HTERT RPE-1 (cell line): ENCODE data around the gene INSM1.

Source experiments
- in situ Hi-C: fragments of 300-500 bp; cut with MboI; formaldehyde crosslinking; loops from 4 replicates; pipeline ENCODE4 v1.14.3; 2020; ENCODE audit warnings: low sequenced_read_pairs

INSM1 gene

GRCh38 chr20:20360464-20360863 lies 7.4 kb upstream of the INSM1 start:
- in situ Hi-C loops = no loop called here

GRCh38 chr20:20362774-20363433 lies 5.0 kb upstream of the INSM1 start:
- in situ Hi-C loops = no loop called here

GRCh38 chr20:20363434-20363798 lies 4.5 kb upstream of the INSM1 start:
- in situ Hi-C loops = no loop called here

GRCh38 chr20:20363799-20364592 lies 3.9 kb upstream of the INSM1 start:
- in situ Hi-C loops = no loop called here

GRCh38 chr20:20364593-20365479 lies 3.1 kb upstream of the INSM1 start:
- in situ Hi-C loops = no loop called here

- in situ Hi-C loops = no loop called here
Observed at GRCh38 chr20:20365480-20366161, 2.3 kb upstream of the INSM1 start.

- in situ Hi-C loops = no loop called here
Observed at GRCh38 chr20:20366551-20366875, 1.4 kb upstream of the INSM1 start.

GRCh38 chr20:20366876-20367574 lies 879 bp upstream of the INSM1 start:
- in situ Hi-C loops = no loop called here

- in situ Hi-C loops = no loop called here
Observed at GRCh38 chr20:20368418-20369249, 730 bp downstream of the INSM1 start.

- in situ Hi-C loops = no loop called here
Observed at GRCh38 chr20:20369250-20370093, 1.6 kb downstream of the INSM1 start.

- in situ Hi-C loops = no loop called here
Observed at GRCh38 chr20:20370094-20370575, 2.2 kb downstream of the INSM1 start.

GRCh38 chr20:20371083-20371482 lies 3.2 kb downstream of the INSM1 start:
- in situ Hi-C loops = no loop called here

GRCh38 chr20:20371681-20372080 lies 3.8 kb downstream of the INSM1 start:
- in situ Hi-C loops = no loop called here

GRCh38 chr20:20373091-20373571 lies 5.2 kb downstream of the INSM1 start:
- in situ Hi-C loops = no loop called here

GRCh38 chr20:20375862-20376261 lies 8.0 kb downstream of the INSM1 start:
- in situ Hi-C loops = no loop called here

GRCh38 chr20:20386192-20386591 lies 18.3 kb downstream of the INSM1 start:
- in situ Hi-C loops = no loop called here

- in situ Hi-C loops = no loop called here
Observed at GRCh38 chr20:20390393-20390792, 22.5 kb downstream of the INSM1 start.

GRCh38 chr20:20391115-20391514 lies 23.2 kb downstream of the INSM1 start:
- in situ Hi-C loops = no loop called here
